GM18519 (cell line): ENCODE results near the gene CBLC.
"Not testable (repeated sequence)": the region's sequence is repeated elsewhere in the genome, so short reads cannot be mapped to it uniquely, and the experiment has no call there.

Source experiments
- ATAC-seq: cut with Tn5 transposase; IDR thresholded peaks from one replicate; pipeline ENCODE4 v1.9.1; 2021; ENCODE audit warnings: mild to moderate bottlenecking, moderate library complexity; ENCODE audit not compliant: unreplicated experiment, low FRiP score

CBLC gene

DNA sequence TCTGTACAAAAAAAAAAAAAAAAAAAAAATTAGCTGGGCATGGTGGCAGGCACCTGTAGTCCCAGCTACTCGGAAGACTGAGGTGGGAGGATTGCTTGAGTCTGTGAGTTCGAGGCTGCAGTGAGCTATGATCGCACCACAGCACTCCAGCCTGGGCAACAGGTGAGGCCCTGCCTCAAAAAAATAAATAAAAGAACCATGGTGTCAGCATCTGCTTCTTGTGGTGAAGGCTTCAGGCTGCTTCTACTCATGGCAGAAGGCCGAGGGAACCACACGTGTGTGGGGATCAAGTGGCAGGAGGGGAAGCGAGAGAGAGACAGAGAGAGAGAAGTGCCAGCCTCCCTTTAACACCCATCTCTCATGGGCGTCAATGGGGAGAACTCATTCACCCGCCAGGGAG is 15.7 kb upstream of the CBLC start:
- ATAC-seq = no peak

DNA sequence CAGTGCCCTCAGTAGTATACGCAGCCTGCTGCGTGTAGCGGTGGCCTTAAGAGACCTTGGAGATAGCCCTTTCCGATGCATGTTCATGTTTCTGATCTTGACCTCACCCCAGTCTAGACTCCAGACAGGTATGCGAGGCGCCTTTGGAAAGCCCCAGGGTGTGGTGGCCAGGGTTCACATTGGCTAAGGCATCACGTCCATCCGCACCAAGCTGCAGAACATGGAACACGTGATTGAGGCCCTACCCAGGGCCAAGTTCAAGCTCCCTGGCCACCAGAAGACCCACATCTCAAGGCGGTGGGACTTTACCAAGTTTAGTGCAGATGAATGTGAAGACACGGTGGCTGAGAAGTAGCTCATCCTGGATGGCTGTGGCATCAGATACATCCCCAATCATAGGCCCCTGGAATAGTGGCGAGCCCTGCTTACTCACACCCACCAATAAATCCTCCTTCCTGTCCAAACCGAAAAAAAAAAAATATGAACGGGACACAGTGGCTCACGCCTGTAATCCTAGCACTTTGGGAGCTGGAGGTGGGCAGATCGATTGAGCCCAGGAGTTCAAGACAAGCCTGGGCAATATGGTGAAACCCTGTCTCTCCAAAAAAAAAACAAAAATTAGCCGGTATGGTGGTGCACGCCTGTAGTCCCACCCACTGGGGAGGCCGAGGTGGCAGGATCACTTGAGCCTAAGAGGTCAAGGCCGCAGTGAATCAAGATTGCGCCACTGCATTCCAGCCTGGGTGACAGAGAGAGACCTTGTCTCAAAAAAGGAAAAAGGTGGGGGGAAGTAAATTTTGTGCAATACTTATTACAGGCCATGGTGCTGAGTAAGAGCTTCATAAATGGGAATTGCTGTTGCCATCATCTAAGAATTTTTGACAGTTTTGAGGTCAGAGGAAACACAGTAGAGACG is 12.4 kb upstream of the CBLC start:
- no peak for ATAC-seq

DNA sequence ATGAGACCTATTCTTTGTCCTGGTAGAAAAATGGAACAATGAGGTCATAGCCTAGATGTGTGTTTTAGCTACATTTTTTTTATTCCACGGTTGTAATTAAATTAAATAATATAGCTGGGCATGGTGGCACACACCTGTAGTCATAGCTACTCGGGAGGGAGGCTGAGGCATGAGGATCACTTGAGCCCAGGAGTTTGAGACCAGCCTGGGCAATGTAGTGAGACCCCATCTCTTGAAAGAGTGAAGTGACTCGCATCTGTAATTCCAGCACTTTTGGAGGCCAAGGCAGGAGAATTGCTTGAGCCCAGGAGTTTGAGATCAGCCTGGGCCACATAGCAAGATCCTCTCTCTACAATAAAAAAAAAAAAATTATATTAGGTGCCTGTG is 11.7 kb upstream of the CBLC start:
- ATAC-seq = no peak

DNA sequence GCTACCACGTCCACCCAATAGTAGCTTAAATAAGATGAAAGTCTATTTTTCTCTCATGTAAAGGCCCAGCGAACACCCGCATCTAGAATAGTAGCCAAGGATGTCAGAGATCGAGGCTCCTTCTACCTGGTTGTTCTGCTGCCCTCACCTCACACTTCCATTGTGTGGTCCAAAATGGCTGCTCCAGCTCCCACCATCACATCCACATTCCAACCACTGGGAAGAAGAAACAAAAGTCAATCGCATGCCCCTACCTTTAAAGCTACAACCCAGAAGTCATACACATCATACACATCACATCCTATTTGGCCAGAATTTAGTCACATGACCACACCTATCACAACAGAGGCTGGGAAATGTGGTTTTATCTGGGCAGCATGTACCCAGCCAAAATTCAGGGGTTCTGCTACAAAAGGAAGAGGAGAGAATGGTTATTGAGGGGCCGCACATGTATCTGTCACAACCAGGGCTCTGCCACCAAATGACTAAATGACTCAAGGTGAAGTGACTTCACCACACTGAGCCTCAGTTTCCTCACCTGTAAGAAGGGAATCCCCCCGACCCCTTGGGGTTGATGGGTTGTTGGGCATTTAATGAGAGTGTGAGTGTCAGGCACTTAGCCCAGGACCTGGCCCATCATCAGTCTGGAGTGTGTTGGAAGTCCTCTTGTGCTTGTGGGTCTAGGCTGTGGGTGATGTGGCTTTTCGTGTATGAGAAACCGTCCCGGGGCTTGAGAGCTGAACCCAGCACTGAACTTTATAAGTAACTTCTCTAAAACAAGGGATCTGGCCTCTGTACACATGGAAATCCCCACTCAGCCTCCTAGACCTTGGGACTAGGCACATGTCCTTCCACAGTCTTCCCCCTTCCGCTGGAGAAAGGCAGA is 10.2 kb upstream of the CBLC start:
- ATAC-seq = no peak

DNA sequence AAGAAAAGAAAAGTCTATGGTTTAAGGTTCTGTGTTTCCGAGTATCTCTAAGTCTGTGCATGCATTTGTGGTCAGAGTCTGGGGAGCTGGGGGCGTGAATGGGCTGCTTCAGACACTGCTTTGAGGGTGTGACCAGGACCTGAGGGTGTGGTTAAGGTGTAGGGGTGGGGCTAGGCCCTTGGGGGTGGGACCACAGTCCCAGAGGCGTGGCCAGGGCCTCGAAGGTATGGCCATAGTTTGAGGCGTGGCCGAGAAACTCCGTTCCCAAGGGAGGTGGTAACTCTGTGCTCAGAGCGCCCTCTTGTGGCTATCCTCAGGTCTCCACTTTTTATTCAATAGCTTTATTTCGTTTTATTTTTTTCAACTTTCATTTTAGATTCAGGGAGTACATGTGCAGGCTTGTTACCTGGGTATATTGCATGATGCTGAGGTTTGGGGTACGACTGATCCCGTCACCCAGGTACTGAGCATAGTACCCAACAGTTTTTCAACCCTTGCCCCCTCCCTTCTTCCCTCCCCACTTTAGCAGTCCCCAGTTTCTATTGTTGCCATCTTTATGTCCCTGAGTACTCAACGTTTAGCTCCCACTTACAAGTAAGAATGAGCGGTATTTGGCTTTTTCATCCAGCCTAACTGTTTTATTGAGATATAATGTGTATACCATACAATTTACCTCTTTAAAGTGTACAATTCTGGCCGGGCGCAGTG is 7.0 kb upstream of the CBLC start:
- ATAC-seq = peak; percentile 67

DNA sequence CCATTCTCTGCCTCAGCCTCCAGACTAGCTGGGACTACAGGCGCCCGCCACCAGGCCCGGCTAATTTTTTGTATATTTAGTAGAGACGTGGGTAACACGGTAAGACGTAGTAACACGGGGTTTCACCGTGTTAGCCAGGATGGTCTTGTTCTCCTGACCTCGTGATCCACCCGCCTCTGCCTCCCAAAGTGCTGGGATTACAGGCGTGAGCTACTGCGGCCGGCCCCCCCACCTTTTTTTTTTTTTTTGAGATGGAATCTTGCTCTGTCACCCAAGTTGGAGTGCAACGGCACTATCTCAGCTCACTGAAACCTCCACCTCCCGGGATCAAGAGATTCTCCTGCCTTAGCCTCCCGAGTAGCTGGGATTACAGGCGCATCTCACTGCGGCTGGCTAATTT is 5.5 kb upstream of the CBLC start:
- ATAC-seq = not testable (repeated sequence)

DNA sequence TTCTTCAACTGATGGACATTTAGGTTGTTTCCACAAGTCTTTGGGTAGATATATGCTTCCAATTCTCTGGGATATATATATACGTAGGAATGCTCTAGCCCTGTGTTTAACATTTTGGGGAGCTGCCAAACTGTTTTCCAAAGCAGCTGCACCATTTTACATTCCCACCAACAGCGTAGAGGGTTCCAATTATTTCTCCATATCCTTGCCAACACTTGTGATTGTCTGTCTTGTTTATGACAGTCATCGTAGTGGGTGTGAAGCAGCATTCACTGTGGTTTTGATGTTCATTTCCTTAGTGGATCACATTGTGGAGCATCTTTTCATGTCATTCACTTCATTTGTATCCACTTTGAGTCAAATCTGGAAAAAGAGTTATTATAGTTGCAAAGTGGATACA is 4.7 kb upstream of the CBLC start:
- ATAC-seq = no peak

DNA sequence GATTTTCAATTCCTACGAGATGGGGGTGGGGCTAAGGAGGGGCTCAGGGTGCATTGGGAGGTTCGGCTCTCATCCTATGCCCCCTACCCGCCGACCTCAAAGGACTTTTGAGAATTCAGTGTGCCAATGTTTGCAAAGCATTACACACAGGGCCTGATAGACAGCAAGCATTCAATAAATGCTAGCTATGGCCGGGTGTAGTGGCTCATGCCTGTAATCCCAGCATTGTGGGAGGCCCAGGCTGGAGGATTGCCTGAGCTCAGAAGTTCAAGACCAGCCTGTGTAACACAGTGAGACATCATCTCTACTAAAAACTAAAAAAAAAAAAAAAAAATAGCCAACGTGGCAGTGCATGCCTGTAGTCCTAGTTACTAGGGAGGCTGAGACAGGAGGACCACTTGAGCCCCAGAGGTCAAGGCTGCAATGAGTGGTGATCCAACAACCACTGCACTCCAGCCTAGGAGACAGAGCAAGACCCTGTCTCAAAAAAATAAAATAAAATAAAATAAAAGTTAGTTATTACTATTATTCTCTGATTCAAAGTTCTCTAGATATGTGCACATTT is 1.9 kb upstream of the CBLC start:
- ATAC-seq = no peak

DNA sequence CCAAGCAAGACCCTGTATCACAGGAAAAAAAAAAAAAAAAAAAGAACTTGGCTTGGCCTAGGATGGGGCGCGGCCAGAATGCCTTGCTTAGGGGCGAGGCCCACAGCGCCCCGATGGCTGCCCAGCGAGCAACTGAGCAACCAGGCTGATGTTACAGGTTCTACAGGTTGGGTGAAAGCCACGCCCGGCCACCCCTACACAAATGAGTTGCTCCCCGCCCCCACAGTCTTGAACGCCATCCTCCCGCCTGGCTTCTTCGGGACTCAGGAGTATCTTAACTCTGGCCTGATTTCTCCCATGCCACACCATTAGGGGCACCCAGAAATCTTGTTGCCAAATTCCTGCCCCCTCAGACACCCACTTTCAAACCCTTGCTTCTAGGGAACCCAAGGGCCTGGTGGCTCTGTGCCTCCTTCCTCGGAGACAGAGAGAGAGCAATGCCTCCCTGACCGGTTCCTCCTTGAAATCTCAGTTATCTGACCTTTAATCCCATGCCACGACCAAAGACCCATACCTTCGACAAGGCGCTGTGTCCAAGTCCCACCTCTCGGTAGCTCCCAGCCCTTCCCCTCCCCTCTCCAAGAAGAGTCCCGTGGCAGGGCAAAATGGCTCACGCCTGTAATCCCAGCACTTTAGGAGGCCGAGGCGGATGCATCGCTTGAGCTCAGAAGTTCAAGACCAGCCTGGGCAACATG is 1.1 kb upstream of the CBLC start:
- ATAC-seq = no peak

DNA sequence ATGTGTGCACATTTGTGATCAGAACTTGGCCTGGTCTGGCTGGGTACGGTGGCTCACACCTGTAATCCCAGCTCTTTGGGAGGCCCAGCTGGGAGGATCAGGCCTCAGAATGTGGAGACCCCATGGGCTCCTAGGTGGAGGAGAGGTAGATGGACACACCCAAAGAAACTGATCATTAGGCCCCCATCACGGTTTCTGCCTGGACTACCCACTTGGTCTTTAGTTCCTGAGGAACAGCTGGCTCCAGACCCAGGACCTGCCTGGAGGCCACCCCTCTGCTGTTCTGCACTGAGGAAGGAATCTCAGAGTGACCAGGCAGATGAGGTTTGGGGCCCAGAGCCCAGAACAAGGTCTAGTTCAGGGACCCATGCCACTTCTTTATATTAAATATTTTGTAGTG is 1.5 kb downstream of the CBLC start:
- no peak for ATAC-seq

DNA sequence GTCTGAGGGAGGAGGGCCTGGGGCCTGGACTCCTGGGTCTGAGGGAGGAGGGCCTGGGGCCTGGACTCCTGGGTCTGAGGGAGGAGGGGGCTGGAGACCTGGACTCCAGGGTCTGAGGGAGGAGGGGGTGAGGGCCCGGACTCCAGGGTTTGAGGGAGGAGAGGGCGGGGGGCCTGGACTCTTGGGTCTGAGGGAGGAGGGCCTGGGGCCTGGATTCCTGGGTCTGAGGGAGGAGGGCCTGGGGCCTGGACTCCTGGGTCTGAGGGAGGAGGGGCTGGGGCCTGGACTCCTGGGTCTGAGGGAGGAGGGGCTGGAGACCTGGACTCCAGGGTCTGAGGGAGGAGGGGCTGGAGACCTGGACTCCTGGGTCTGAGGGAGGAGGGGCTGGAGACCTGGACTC is 4.0 kb downstream of the CBLC start:
- not testable (repeated sequence) for ATAC-seq

DNA sequence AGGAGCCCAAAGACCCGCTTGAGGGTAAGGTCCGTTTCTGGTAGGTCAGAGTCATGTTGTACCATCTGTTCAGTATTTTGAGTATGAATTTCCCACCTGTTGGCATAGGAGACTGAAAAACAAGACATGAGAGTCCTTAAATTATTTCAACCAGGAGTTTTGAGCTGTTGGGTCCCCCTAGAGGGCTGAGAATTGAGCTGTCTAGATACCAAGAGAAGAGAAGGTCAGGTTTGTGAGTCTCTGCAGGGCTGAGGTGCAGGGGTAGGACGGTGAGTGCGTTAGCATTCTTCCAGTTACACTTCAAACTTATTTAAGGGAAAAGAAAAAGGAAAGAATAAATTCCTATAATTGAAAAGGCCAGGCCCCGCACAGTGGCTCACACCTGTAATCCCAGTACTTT is 5.0 kb downstream of the CBLC start:
- no peak for ATAC-seq

DNA sequence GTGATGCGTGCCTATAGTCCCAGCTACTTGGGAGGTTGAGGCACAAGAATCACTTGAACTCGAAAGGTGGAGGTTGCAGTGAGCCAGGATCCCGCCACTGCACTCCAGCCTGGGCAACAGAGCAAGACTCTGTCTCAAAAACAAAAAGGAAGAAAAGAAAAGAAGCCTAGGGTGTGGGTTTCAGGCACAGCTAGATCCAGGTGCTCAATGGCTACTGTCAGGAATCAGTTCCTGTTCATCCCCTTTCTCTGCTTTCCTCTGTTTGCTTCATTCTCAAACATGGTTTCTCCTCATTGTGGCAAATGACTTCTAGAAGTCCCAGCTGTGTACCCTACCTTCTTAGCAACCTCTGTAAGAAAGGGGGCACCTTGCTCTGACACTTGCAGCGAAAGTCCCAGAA is 5.9 kb downstream of the CBLC start:
- no peak for ATAC-seq

DNA sequence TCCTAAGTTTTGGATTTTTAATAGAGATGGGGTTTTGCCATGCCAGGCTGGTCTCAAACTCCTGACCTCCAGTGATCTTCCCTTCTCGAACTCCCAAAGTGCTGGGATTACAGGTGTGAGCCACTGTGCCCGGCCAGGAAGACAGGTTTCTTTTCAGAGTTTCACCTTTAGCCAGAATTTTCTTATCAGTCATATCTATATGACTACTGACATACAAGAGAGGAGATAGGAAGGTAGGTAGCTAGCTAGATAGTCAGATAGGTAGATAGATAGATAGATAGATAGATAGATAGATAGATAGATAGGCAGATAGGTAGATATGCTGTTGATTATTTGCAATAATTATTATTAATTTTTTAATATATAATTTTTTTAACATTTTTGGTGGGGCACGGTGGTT is 7.6 kb downstream of the CBLC start:
- no peak for ATAC-seq

DNA sequence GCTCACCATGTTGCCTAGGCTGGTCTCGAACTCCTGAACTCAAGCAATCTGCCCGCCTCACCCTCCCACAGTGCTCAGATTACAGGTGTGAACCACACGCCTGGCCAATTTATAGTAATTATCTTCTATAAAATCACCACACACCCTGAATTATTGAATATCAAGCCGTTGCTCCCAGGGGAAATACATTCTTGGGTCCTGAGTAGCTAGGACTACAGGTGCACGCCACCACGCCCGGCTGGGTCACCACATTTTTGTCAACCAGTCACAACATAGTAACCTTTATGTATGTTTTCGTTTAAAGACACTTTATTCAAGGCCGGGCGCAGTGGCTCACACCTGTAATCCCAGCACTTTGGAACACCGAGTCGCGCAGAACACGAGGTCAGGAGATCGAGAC is 8.3 kb downstream of the CBLC start:
- ATAC-seq = no peak

DNA sequence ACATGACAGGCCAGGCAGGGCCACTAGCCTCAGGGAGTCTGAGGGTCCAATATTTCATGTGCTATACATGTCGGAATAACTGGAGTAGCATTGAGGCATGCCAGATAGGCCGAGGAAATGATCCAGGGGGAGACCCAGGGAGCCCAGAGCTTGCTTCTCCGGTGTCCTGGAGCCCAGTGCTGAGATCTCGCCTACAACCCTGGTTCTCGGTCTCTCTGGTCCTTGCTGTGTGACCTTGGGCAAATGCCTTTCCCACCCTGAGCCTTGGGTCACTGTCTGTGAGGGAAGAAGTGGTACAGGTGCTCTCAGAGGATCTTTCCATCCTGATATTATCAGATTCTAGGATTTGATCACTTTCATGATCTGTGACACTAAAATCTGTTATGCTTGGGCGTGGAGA is 11.3 kb downstream of the CBLC start:
- no peak for ATAC-seq

DNA sequence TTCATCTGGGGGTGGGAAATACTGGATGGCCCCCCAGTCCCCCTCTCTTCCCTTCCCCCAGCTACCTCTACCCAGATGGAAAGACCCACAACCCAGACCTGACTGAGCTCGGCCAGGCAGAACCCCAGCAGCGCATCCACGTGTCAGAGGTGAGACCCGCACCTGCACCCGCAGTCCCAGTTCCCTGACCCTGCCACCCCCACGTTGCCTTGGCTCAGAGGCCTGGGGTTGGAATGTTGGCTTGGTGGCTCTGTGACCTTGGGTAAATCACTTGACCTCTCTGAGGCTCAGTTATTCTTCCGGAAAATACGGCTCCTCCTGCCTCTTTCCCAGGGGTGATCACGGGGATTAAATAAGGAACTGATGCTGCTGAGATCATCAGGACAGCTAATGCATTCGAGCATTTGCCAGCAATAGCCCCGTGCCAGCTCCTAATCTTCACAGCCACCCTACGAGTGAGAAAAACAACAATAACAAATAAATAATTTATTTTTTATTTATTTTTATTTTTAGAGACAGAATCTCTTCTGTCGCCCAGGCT is 12.3 kb downstream of the CBLC start:
- ATAC-seq = no peak

DNA sequence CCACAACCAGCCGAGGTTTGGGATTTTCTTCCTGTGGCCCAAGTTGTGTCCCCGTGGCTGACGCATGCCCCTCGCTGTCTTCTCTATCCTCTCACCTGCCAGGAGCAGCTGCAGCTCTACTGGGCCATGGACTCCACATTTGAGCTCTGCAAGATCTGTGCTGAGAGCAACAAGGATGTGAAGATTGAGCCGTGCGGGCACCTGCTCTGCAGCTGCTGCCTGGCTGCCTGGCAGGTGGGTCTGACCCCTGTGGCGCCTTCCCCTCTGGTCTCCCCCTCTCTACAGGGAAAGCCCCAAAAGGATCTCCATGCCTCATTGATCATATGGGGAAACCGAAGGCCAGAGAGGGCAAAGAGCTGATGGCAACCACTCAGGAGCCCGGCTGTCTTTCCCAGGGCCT is 14.6 kb downstream of the CBLC start:
- no peak for ATAC-seq

DNA sequence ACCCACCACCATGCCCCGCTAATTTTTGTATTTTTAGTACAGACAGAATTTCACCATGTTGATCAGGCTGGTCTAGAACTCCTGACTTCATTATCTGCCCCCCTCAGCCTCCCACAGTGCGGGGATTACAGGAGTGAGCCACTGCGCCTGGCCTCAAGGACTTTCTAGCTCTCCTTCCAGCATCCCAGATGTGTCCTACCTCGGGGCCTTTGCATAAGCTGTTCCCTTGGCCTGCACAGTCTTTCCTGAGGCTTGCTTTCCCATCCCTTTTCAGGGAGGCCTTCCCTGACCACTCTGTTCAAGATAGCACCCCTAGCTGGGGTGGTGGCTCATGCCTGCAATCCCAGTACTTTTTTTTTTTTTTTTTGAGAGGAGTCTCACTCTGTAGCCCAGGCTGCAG is 16.9 kb downstream of the CBLC start:
- no peak for ATAC-seq
